HTR-8/SVneo (cell line): Measurements from ENCODE around the gene SLC51A.

Experiments used
- DNase-seq: peaks from one replicate; pipeline ENCODE4 v3.0.0; 2011; ENCODE audit warnings: low spot score, mixed read lengths; ENCODE audit not compliant: insufficient read length
- FAIRE-seq: peaks from 2 replicates; lab custom pipeline; 2011; peaks lifted over from hg19 to GRCh38; lab: Jason Lieb, UNC

SLC51A gene

GRCh38 chr3:196280689-196281440, 64.5 kb downstream of the SLC51A start:
- no peak for FAIRE-seq
- DNase-seq, result no peak

DNA sequence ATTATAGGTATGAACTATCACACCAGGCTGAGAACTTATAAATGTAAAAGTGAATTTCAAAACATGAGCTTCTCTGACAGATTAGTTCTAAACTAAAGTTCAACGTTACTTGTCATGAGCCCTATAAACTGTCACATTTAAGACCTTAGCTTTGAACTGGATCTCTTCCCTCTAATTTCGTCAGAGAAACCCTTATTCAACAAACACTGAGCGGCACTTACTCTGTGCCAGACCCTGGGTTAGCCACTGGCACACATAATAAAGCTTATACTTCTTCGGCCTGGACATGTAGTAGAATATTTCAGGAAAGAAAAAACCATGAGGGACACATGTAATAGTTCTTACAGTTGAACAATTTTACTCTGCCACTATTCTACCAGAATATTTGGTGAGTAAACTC, 65.6 kb downstream of the SLC51A start:
- DNase-seq (no peak), FAIRE-seq (no peak)
